GM12874 (cell line): Measurements from ENCODE around the gene TXK.

Experiments used
- CTCF ChIP-seq: IDR thresholded peaks from 2 replicates; pipeline ENCODE4 v1.5.1; 2011; ENCODE audit warnings: low read depth, mild to moderate bottlenecking, control low read depth, low read length, moderate library complexity; ENCODE audit not compliant: insufficient read depth

Gene TXK

DNA sequence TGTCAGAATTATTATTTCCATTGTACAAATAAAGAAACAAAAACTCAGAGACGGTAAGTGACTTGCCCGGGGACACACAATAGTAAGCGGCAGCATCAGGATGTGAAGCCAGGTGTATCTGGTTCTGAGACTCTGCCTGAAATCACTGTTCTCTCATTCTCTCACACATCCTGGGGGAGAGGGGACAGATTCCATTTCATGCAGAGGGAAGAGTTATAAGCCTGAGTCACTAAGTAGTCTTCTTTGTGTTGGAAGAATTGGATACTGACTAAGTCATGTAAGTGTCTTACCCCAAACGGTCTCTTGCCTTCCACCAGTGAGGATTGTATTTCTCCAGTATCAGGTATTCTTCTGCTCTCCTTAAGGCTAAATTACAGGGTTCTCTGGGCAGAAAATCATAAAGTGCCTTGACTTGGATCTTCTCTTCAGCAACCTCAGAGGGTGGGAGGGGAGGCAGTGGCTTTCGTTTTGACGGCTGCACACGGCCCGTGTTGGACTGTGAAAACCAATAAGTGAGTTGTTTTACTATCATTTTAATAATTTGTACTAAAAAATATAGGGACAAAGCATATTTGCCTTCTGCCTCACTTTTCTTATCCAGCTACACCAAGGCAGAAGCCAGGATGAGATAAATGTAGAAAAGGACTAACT, 21.9 kb downstream of the TXK start:
- no peak for TF ChIP-seq CTCF

GRCh38 chr4:48110452-48110978, 23.5 kb downstream of the TXK start:
- no peak for TF ChIP-seq CTCF

GRCh38 chr4:48109413-48110263, 24.4 kb downstream of the TXK start:
- TF ChIP-seq CTCF: peak; percentile 53; the same call in 1 of the 2 replicates

GRCh38 chr4:48108309-48109073, 25.6 kb downstream of the TXK start:
- no peak for TF ChIP-seq CTCF

DNA sequence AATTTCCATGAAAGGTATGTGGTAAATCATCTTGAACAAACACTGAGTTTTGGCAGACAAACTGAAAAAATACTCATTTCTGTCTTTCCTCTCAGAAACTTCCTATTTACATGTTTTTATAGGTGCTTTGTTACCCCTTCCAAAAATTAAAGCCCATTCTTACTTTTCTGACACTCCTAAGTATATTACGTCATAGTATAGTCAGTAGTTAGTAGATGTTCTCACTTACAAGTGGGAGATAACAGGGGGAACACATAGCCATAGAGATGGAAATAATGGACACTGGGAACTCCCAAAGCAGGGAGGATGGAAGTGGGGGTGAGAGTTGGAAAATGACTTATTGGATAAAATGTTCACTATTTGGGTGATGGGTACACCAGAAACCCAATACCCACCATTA, 28.8 kb downstream of the TXK start:
- no peak for TF ChIP-seq CTCF

GRCh38 chr4:48103483-48104139, 30.4 kb downstream of the TXK start:
- TF ChIP-seq CTCF: no peak
